ELR (cell line): Measurements from ENCODE around the gene UNC5C.

ENCODE experiments used
- DNase-seq: peaks from one replicate; pipeline ENCODE4 v3.0.0-alpha.2; 2015; ENCODE audit warnings: low read depth

The UNC5C gene

DNA sequence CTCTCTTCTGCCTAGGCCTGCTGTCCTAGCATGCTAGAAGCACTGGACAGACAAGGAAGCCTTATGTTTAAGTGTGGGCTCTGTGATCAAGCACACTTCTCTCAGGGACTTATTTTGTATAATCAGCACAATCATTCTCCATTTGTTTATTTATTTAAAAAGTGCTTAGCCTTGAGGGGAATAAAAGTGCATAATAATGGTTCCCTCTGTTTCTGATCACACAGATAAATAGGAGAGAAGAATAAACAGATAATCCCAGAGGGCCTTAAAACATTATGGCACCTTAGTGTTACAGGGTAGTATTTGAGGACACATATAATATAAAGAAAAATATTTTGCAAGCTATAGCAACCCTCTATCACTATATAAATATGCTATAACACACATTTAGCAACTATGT lies 146.5 kb downstream of the UNC5C start:
- no peak for DNase-seq

GRCh38 chr4:95398217-95398616 lies 150.6 kb downstream of the UNC5C start:
- DNase-seq: no peak

DNA sequence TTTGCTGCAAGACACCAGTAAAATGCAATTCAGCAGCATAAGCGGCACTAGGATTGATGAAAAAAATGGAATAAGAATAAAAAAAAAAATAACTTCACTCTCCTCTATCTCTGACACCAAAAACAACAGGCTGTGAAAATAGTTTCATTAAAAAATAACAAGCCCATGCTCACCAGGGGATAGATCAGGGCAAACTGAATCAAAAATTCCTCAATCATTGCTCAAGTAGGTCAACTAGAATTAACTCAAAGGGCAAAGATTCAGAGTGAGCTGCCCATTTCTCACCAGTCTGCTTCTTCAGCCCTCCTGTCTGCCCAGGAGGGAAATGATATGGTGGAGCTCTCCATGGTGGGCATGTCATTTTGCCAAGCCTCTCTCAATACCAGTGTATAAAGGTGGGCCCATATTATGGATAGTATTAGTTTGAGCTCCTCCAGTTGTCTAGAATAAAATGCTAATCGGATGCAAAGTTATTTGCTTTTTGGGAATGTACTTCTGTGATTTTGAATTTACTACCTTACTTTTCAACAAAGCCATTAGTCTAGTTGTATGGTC lies 153.9 kb downstream of the UNC5C start:
- no peak for DNase-seq

GRCh38 chr4:95393821-95394220 lies 155.0 kb downstream of the UNC5C start:
- no peak for DNase-seq

GRCh38 chr4:95388911-95389310 lies 159.9 kb downstream of the UNC5C start:
- DNase-seq: no peak

GRCh38 chr4:95387719-95388118 lies 161.1 kb downstream of the UNC5C start:
- DNase-seq: no peak

- no peak for DNase-seq
Measured at GRCh38 chr4:95386410-95386809, 162.4 kb downstream of the UNC5C start.

- no peak for DNase-seq
Measured at GRCh38 chr4:95381843-95382580, 166.8 kb downstream of the UNC5C start.

DNA sequence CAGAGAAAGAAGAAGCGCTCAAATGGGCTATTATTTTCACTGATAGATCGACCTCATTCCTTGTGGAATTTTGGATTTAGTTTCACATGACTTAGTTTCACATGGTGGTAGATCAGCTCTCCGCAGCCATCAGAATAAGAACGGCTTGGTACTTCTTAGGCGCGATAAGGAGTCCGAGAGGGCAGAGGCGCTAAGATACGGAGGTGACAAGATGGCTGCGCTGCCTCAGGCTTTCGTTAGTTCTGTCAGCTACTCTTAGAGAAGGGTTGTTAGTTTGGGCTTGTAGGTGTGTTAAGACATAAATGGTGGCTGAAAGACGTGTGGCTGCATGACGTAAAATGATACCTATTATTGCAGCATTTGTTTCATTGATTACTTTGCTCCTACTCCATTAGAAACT lies 169.1 kb downstream of the UNC5C start:
- no peak for DNase-seq

GRCh38 chr4:95377366-95377900 lies 171.3 kb downstream of the UNC5C start:
- no peak for DNase-seq

DNA sequence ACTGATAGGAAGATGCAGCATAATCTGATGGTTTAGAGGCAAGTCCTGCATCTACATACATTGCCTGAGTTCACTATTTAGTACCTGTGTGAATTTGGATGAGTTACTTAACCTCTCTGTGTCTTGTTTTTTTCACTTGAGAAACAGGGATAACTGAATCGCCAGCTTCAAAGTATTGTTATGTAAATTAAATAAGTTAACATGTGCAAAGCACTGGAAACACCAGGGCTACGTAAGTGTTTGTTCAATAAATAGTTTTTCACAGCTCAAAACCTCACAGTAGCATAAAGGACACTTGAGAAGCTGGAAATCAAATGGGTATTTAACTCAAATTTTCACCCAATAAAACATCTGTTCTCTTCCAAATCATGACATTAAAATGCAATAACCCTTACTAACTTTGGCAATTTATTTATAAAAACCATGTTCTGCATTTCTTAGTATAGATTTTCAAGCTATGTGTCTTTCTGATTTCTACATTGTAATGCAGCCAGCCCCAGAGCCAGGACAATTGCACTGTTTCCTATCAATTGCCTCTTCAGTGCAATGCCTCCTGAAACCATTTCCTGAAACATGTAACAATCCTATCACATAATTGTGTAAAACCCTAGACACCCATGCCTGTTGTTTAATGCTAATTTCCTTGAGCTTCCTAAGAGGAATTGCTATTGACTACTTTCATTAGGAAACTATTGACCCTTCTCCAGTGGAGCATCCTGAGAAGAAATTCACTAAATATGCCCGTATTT lies 177.1 kb downstream of the UNC5C start:
- no peak for DNase-seq

GRCh38 chr4:95367824-95368223 lies 180.9 kb downstream of the UNC5C start:
- no peak for DNase-seq

DNA sequence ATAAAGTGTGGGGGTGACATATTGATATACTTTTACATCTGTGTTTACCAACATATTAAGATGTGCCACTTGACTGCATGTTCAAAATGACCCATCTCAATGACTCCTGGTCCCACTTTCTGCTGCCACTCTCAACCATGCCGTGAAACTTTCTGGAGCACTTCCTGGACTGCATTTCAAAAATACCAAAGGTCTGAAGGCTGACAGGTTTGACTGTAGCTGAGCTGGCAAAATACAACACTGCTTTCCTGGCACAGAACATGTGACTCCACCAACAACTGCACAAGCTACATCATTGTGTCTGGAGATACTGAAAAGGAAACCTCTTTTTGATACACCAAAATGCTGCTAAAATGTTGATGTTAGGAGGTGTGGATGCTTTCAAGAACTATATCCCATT lies 184.8 kb downstream of the UNC5C start:
- DNase-seq: no peak

- no peak for DNase-seq
Measured at GRCh38 chr4:95363559-95363925, 185.2 kb downstream of the UNC5C start.

- DNase-seq: peak; percentile 0
Measured at GRCh38 chr4:95362906-95363558, 185.7 kb downstream of the UNC5C start.

- no peak for DNase-seq
Measured at GRCh38 chr4:95362066-95362465, 186.7 kb downstream of the UNC5C start.

GRCh38 chr4:95361696-95361965 lies 187.1 kb downstream of the UNC5C start:
- no peak for DNase-seq

DNA sequence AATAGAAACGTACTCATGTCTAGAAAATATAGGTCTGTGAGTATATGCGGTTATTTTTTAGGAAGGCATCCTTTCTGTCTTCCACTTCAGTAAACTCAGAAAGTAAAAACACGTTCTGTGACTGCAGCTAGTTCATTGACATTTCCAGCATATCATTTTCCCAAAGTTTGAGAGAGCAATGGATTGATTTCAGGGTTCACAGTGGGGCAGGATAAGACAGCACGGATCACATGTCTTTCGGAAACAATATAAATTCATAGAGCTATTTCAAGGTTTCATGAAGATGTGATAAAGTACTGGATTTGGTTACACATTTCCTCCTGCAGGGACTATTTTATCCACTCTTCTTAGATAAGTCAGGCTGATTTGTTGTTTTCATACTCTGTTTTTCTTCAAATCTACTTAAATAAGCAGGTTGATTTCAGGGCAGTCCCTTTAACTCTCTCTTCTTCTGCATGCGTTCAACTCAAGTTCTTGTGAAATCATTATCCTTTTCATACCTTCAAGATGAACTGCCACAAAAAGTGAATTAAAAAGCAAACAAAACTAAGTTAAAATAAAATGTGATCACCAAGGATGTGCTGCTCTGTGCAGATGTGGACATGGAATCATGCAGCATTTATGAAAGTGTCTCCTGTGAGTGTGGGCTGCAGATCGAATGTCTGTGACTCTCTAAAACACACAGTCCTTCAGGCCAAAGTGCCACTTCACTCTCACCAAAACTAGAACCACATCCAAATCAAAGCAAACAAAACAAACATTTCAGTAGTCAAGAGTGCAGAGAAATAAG lies 187.7 kb downstream of the UNC5C start:
- no peak for DNase-seq

- no peak for DNase-seq
Measured at GRCh38 chr4:95360256-95360903, 188.4 kb downstream of the UNC5C start.

- DNase-seq: no peak
Measured at GRCh38 chr4:95358421-95358820, 190.4 kb downstream of the UNC5C start.

DNA sequence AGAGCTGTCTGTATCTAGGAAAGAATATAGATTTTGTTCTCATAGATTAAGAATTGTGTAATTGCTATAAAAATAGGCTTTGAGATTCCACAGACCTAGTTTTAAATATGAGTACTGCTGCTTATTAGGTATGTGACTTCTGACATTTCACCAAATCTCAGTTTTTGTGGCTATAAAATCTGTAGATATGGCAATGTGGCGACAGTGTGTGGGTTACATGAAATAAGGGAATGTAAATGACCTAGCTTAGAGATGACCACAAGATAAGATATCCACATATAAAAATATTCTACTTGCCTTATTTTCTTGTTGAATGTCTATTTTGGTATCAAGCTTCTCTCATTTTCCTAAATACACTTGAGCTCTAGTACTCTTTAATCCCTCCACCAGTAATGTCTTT lies 193.8 kb downstream of the UNC5C start:
- DNase-seq: no peak

DNA sequence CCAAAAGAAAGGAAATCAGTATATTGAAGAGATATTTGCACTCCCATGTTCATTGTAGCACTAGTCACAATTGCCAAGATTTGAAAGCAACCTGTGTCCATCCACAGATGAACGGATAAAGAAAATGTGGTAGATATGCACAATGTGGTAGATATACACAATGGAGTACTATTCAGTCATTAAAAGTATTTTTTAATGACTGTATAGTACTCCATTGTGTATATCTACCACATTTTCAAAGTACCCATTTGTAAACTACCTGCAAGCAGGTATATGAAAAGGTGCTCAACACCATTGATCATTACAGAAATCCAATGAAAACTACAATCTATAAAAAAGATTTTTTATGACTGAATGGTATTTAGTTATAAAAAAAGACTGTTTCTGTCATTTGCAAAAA lies 200.4 kb downstream of the UNC5C start:
- DNase-seq: no peak
